Dendritic cell treated with granulocyte-macrophage colony-stimulating factor and Interleukin-4, amounts not matched to agents 40 ng/mL and 50 ng/mL, for 4 days (primary cell): ENCODE measurements around the gene FSIP1.
"Not testable (repeated sequence)": the region's sequence is repeated elsewhere in the genome, so short reads cannot be mapped to it uniquely, and the experiment has no call there.

Source experiments
- H3K27ac Mint-ChIP-seq: one replicate; pipeline ENCODE4 v1.8.0; 2022; ENCODE audit warnings: mild to moderate bottlenecking, mixed read lengths
- H3K27me3 Mint-ChIP-seq: one replicate; pipeline ENCODE4 v1.8.0; 2022; ENCODE audit warnings: mild to moderate bottlenecking, mixed read lengths
- H3K36me3 Mint-ChIP-seq: one replicate; pipeline ENCODE4 v1.8.0; 2022; ENCODE audit warnings: low read depth, mixed read lengths
- H3K4me1 Mint-ChIP-seq: one replicate; pipeline ENCODE4 v1.8.0; 2022; ENCODE audit warnings: low read depth, mixed read lengths
- H3K4me3 Mint-ChIP-seq: one replicate; pipeline ENCODE4 v1.8.0; 2022; ENCODE audit warnings: mild to moderate bottlenecking, moderate library complexity, mixed read lengths
- H3K9me3 Mint-ChIP-seq: one replicate; pipeline ENCODE4 v1.8.0; 2022; ENCODE audit warnings: mixed read lengths
- intact Hi-C: fragments of 100-400 bp; cut with micrococcal nuclease; formaldehyde crosslinking; loops from one replicate; pipeline ENCODE4 v1.15.0; 2022

The FSIP1 gene

GRCh38 chr15:39782441-39783138, at the start of gene FSIP1:
Gene FSIP1, minus strand, starts transcription at chr15:39782841. Its CDS starts 6,317 bp downstream, at chr15:39776524.
- Mint-ChIP-seq H3K27ac (peak within 1 kb of the TSS; percentile 91), H3K27me3 (no peaks in the 10 kb centered on the region), H3K4me1 (peaks cover 24% of the 10 kb centered on the region), H3K4me3 (peak within 1 kb of the TSS; percentile 97), H3K9me3 (no peaks in the 10 kb centered on the region), H3K36me3 (peaks cover 8% of the 10 kb centered on the region)
- intact Hi-C loops, result loop anchor here (1.0 to 10.0 kb wide), 2 partner anchors 151 to 252 kb away; partner anchors contain the start of gene SRP14

- Mint-ChIP-seq H3K36me3 (no peaks in the 10 kb centered on the region), H3K4me1 (peaks cover 5% of the 10 kb centered on the region), H3K4me3 (no peak overlapping the region), H3K9me3 (no peaks in the 10 kb centered on the region), H3K27me3 (peaks cover 6% of the 10 kb centered on the region), H3K27ac (no peak overlapping the region)
- intact Hi-C loops, result no loop called here
These were observed 47.5 kb upstream of the FSIP1 start for GRCh38 chr15:39830166-39830565.

GRCh38 chr15:39828374-39828931, 45.8 kb upstream of the FSIP1 start:
- intact Hi-C loops, result no loop called here
- peaks cover 5% of the 10 kb centered on the region for H3K4me1 Mint-ChIP-seq
- peaks cover 6% of the 10 kb centered on the region for H3K27me3 Mint-ChIP-seq
- H3K4me3 Mint-ChIP-seq, result no peak overlapping the region
- H3K36me3 Mint-ChIP-seq, result no peaks in the 10 kb centered on the region
- H3K9me3 Mint-ChIP-seq, result no peaks in the 10 kb centered on the region
- no peak overlapping the region for H3K27ac Mint-ChIP-seq

- intact Hi-C loops, result no loop called here
- no peak overlapping the region for H3K27ac Mint-ChIP-seq
- H3K27me3 Mint-ChIP-seq, result peaks cover 6% of the 10 kb centered on the region
- no peaks in the 10 kb centered on the region for H3K36me3 Mint-ChIP-seq
- H3K9me3 Mint-ChIP-seq, result no peaks in the 10 kb centered on the region
- H3K4me1 Mint-ChIP-seq, result peaks cover 5% of the 10 kb centered on the region
- no peak overlapping the region for H3K4me3 Mint-ChIP-seq
These were observed 44.3 kb upstream of the FSIP1 start for GRCh38 chr15:39826975-39827374.

GRCh38 chr15:39823634-39824033, 41.0 kb upstream of the FSIP1 start:
- H3K4me3 Mint-ChIP-seq, result no peak overlapping the region
- H3K9me3 Mint-ChIP-seq, result no peaks in the 10 kb centered on the region
- peaks cover 6% of the 10 kb centered on the region for H3K27me3 Mint-ChIP-seq
- H3K27ac Mint-ChIP-seq, result no peak overlapping the region
- H3K4me1 Mint-ChIP-seq, result no peaks in the 10 kb centered on the region
- intact Hi-C loops, result no loop called here
- no peaks in the 10 kb centered on the region for H3K36me3 Mint-ChIP-seq

- Mint-ChIP-seq H3K36me3 (no peaks in the 10 kb centered on the region), H3K4me1 (no peaks in the 10 kb centered on the region), H3K9me3 (no peaks in the 10 kb centered on the region), H3K27me3 (peaks cover 4% of the 10 kb centered on the region), H3K27ac (no peak overlapping the region), H3K4me3 (no peak overlapping the region)
- intact Hi-C loops, result no loop called here
These were observed 37.5 kb upstream of the FSIP1 start for GRCh38 chr15:39820050-39820602.

GRCh38 chr15:39819533-39819932, 36.9 kb upstream of the FSIP1 start:
- Mint-ChIP-seq H3K4me3 (no peak overlapping the region), H3K27ac (no peak overlapping the region), H3K9me3 (no peaks in the 10 kb centered on the region), H3K27me3 (peaks cover 4% of the 10 kb centered on the region), H3K36me3 (no peaks in the 10 kb centered on the region), H3K4me1 (no peaks in the 10 kb centered on the region)
- intact Hi-C loops, result no loop called here

GRCh38 chr15:39817892-39818291, 35.3 kb upstream of the FSIP1 start:
- H3K4me1 Mint-ChIP-seq, result no peaks in the 10 kb centered on the region
- no peak overlapping the region for H3K27ac Mint-ChIP-seq
- no peak overlapping the region for H3K4me3 Mint-ChIP-seq
- peaks cover 4% of the 10 kb centered on the region for H3K27me3 Mint-ChIP-seq
- intact Hi-C loops, result no loop called here
- H3K36me3 Mint-ChIP-seq, result no peaks in the 10 kb centered on the region
- H3K9me3 Mint-ChIP-seq, result no peaks in the 10 kb centered on the region

GRCh38 chr15:39814489-39814888, 31.8 kb upstream of the FSIP1 start:
- H3K36me3 Mint-ChIP-seq, result no peaks in the 10 kb centered on the region
- H3K4me1 Mint-ChIP-seq, result no peaks in the 10 kb centered on the region
- H3K4me3 Mint-ChIP-seq, result no peak overlapping the region
- H3K27ac Mint-ChIP-seq, result peak overlapping the region; percentile 15
- no peaks in the 10 kb centered on the region for H3K9me3 Mint-ChIP-seq
- peaks cover 4% of the 10 kb centered on the region for H3K27me3 Mint-ChIP-seq
- intact Hi-C loops, result no loop called here

GRCh38 chr15:39812651-39813050, 30.0 kb upstream of the FSIP1 start:
- H3K27me3 Mint-ChIP-seq, H3K27ac Mint-ChIP-seq, H3K4me1 Mint-ChIP-seq, intact Hi-C loops, H3K4me3 Mint-ChIP-seq, H3K36me3 Mint-ChIP-seq, H3K9me3 Mint-ChIP-seq: not testable (repeated sequence)

- Mint-ChIP-seq H3K4me1 (peaks cover under 1% of the 10 kb centered on the region), H3K36me3 (no peaks in the 10 kb centered on the region), H3K4me3 (no peak overlapping the region), H3K9me3 (no peaks in the 10 kb centered on the region), H3K27ac (no peak overlapping the region), H3K27me3 (peaks cover 1% of the 10 kb centered on the region)
- intact Hi-C loops, result no loop called here
These were observed 26.3 kb upstream of the FSIP1 start for GRCh38 chr15:39808909-39809308.

- Mint-ChIP-seq H3K9me3 (no peaks in the 10 kb centered on the region), H3K27ac (no peak overlapping the region), H3K4me1 (peaks cover 6% of the 10 kb centered on the region), H3K27me3 (peaks cover 1% of the 10 kb centered on the region), H3K36me3 (no peaks in the 10 kb centered on the region), H3K4me3 (no peak overlapping the region)
- intact Hi-C loops, result no loop called here
These were observed 25.1 kb upstream of the FSIP1 start for GRCh38 chr15:39807791-39808190.

GRCh38 chr15:39804026-39804425, 21.4 kb upstream of the FSIP1 start:
- peaks cover 18% of the 10 kb centered on the region for H3K4me1 Mint-ChIP-seq
- no peaks in the 10 kb centered on the region for H3K36me3 Mint-ChIP-seq
- intact Hi-C loops, result no loop called here
- peaks cover 1% of the 10 kb centered on the region for H3K27me3 Mint-ChIP-seq
- no peak overlapping the region for H3K4me3 Mint-ChIP-seq
- H3K27ac Mint-ChIP-seq, result no peak overlapping the region
- H3K9me3 Mint-ChIP-seq, result no peaks in the 10 kb centered on the region

GRCh38 chr15:39803016-39803415, 20.4 kb upstream of the FSIP1 start:
- Mint-ChIP-seq H3K4me1 (peaks cover 19% of the 10 kb centered on the region), H3K4me3 (no peak overlapping the region), H3K27me3 (peaks cover 1% of the 10 kb centered on the region), H3K36me3 (no peaks in the 10 kb centered on the region), H3K27ac (no peak overlapping the region), H3K9me3 (no peaks in the 10 kb centered on the region)
- intact Hi-C loops, result no loop called here
